GM18502 (cell line): ENCODE measurements around the gene NT5E.
"Not testable (repeated sequence)": the region's sequence is repeated elsewhere in the genome, so short reads cannot be mapped to it uniquely, and the experiment has no call there.

Experiments
- ATAC-seq: cut with Tn5 transposase; IDR thresholded peaks from one replicate; pipeline ENCODE4 v1.9.1; 2021; ENCODE audit warnings: mild to moderate bottlenecking; ENCODE audit not compliant: unreplicated experiment, poor library complexity

Gene NT5E

DNA sequence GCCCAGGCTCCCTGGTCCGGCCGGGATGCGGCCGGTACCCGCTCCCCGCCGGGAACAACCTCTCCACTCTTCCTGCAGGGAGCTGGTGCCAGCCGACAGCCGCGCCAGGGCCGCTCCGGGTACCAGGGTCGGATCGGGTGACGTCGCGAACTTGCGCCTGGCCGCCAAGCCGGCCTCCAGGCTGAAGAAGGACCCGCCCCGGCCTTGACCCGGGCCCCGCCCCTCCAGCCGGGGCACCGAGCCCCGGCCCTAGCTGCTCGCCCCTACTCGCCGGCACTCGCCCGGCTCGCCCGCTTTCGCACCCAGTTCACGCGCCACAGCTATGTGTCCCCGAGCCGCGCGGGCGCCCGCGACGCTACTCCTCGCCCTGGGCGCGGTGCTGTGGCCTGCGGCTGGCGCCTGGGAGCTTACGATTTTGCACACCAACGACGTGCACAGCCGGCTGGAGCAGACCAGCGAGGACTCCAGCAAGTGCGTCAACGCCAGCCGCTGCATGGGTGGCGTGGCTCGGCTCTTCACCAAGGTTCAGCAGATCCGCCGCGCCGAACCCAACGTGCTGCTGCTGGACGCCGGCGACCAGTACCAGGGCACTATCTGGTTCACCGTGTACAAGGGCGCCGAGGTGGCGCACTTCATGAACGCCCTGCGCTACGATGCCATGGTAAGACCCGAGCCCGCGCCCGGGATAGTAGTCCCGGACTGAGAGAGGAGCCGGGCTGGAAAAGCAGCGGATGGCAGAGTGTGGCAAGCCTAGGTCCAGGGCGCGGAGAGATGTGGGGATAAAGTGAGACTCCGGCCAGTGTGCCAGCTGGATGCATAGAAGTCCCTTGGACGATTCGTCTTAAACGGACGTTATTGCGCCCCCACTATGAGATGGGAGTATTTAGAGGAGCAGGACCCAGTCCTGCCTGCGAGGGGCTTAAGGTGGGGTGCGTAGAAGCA, at the start of gene NT5E:
NT5E (plus strand) TSS at position 266 of the 942 bp plus-strand sequence; CDS start at position 323, 57 bp downstream.
- ATAC-seq = peak; percentile 82

- no peak for ATAC-seq
Observed at GRCh38 chr6:85400331-85400730, 49.6 kb upstream of the NT5E start.

GRCh38 chr6:85401186-85402021, 48.5 kb upstream of the NT5E start:
- peak; percentile 62 for ATAC-seq

GRCh38 chr6:85402071-85402470, 47.8 kb upstream of the NT5E start:
- no peak for ATAC-seq

DNA sequence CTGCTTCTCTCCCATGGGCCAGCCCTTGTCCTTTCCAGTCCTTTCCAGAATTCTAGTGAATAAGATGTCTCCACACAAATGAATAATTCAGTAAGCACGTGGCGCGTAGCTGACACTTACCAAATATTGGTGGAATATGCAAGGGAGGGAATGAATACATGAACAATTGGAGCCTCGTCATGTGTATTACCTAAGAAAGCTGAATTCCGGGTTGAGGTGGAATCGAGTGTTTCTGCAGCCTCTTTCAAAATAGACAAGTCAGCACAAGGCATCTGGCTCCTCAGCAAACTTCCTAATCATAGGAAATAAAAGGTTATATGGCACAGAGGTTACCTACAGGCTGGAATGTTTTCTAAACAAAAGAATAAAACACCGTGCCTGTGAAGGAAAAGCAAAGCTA, 47.0 kb upstream of the NT5E start:
- no peak for ATAC-seq

- ATAC-seq = no peak
Observed at GRCh38 chr6:85403331-85404015, 46.4 kb upstream of the NT5E start.

GRCh38 chr6:85404016-85404563, 45.8 kb upstream of the NT5E start:
- not testable (repeated sequence) for ATAC-seq

- ATAC-seq = no peak
Observed at GRCh38 chr6:85404564-85405174, 45.2 kb upstream of the NT5E start.

DNA sequence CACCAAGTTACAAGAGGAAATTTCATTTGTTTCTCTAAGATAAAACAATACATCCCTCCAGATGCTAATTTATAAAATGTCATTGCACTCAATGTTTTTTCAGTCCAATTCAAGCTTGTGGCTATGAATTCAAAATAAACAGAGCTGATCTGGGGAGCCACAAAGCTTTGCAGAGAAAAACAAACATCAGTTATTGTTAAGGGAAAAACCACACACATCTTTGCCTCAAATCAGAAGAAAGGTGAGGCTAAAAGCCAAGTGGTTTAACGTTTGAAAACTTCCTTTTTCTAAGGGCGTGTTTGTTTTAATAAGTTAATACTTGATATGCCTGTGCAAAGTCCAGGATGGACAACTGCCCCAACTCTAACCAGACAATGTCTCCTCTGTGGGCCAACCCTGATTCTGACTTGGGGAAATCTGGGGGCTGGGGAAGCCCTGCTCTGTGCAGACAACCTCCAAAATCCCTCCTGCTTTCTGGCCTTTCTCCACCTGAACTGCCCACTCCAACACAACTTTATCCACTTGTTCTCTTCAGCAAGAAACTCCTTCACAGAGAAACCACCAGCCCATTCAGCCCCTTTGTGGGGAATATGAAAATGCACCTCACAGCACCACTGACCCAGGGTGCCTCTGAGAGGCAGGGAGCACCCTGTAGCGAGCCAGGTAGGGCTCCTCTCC, 44.6 kb upstream of the NT5E start:
- peak; percentile 29 for ATAC-seq

- ATAC-seq = no peak
Observed at GRCh38 chr6:85405853-85406198, 44.1 kb upstream of the NT5E start.

DNA sequence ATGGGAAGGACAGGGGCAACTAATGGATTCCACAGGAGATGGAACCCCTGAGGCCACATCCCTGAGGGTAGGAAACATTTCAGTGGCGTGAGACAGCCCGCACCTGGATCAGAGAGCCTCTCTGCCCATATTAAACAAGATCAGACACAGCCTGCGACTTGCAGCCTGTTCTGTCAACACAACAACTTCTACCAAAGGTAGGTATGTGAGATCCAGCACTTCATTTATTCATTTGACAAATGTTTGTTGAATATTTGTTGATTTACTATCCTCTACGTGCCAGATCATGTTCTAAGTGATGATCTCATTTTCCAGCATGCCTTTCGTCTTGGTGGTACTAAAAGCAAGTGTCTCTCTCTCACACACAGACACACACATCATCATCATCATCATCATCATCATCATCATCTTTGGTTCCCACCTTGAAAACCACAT, 43.2 kb upstream of the NT5E start:
- no peak for ATAC-seq

GRCh38 chr6:85408039-85408438, 41.8 kb upstream of the NT5E start:
- no peak for ATAC-seq

- ATAC-seq = no peak
Observed at GRCh38 chr6:85412911-85413430, 36.9 kb upstream of the NT5E start.

- ATAC-seq = no peak
Observed at GRCh38 chr6:85416049-85416448, 33.8 kb upstream of the NT5E start.

DNA sequence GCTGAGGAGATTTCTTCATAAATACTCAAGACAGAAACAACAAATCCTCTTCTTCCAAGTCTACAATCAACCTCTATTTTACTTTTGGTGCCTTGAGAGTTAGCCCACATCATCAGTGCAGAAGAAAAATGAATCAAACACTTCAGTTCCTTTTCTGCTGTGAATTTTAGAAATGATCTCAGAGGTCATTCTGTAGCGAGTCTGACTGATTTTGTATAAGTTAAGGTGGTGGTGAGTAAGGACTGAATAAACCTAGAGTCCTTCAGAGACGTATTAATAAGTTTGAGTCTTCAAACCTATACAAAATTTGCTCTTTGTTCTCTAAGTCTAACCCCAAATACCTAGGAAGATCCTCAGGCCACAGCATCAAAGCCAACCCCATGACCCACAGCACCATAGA, 33.1 kb upstream of the NT5E start:
- ATAC-seq = no peak

DNA sequence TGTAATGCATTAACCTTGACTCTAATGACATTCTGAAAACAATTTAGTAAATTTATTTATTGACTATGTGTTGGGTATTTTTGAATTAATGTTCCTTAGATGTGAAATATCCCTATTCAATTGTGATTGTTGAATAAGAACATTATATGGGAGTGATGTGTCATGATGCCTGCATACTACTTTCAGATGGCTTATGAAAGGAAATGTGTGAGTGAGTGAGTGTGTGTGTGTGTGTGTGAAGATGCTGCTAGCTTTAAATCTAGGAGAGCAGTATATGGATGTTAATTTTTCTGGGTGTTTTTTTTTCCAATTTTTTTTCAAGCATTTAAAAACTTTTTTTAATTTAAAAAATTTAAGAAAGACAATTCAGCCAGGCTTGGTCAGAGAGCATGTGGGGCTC, 32.5 kb upstream of the NT5E start:
- ATAC-seq = no peak

DNA sequence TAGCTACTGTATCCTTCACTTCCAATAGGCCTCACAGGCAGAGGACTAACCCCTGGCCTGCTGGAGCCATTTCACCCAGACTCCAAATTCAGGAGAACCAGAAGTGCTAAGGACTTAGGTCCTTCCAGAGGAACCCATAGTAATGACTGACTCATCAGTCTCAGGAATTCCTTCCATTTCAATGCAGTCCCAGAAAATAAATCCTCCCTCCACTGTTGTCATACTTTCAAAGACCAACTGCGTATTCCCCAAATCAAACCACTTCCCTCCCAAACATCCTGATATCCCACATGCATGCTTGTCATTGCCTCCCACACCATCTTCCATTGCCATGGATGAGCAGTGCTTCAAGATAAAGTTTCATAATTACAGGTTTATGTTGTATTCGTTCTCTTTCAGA, 31.8 kb upstream of the NT5E start:
- ATAC-seq = no peak

DNA sequence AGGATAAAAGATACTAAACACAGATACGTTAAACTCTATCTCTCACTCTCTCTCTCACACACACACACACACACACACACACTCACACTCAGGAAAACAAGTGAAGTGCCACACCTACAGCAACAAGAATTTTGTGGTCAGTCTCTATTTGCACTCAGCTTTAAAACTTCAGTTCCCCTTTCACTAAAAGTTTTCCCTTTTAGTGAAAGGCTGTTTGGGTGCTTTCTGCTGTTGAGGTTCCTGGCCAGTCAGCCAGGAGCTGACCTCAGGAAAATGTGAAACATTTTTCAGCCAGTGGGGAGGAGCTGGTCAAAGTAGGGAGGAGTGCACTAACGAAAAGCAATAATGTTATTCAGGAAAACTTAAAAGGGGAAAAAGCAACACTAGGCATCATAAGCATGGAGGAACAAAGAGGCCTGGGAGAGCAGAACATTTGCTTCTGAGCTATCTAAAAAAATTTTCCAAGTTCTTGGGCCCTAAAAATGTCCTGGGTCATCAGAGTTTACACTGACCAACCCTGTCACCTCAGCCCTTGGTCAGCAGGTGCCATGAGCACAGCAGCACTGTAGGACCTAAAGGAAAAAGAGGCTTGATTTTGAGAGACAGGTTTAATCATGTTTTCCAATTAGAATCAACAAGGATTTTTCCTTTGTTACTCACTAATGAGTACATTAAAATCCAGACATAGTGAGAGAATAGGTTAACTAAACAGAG, 30.7 kb upstream of the NT5E start:
- ATAC-seq = peak; percentile 78

DNA sequence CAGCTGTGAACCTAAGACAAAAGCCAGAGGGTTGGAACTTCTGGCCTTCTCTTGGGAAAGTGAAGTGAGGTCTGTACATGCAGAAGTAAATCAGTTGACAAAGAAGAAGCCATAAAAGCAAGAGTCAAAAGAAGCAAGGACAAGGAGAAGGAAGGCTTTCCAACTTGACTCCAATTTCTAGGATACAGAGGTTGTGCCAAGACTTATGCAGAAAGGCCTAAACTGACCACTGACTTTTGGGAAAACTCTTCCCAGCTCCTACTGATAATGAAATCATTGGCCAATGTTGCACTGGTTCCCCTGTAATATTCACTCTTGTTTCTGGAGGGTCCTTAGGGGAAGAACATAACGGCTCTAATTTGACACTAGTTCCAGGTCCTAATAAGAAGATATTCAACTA, 29.3 kb upstream of the NT5E start:
- ATAC-seq = no peak
